HFF-Myc (cell line): ENCODE measurements around the gene G2E3.
A peak's percentile ranks its signal among the peaks of the same experiment; 100 is the strongest.

ENCODE experiments used
- DNase-seq: peaks from one replicate; pipeline ENCODE4 v3.0.0-alpha.2; 2011; ENCODE audit warnings: low read depth; ENCODE audit errors: extremely low read depth
- H3K4me3 ChIP-seq: replicated peaks from 2 replicates; pipeline ENCODE4 v1.5.1; 2011; ENCODE audit warnings: low read depth, mild to moderate bottlenecking, control low read depth, low read length
- CTCF ChIP-seq: IDR thresholded peaks from 2 replicates; pipeline ENCODE4 v1.5.1; 2012; ENCODE audit warnings: mild to moderate bottlenecking, low read depth, low read length, control low read depth; ENCODE audit errors: missing control alignments

G2E3 gene

GRCh38 chr14:30559638-30560091, 707 bp downstream of the G2E3 start:
- DNase-seq = no peak
- TF ChIP-seq CTCF = no peak
- H3K4me3 ChIP-seq = peak overlapping the region; percentile 98

GRCh38 chr14:30560581-30560980, 1.6 kb downstream of the G2E3 start:
- H3K4me3 ChIP-seq = peak overlapping the region; percentile 98
- DNase-seq = no peak
- no peak for TF ChIP-seq CTCF

- TF ChIP-seq CTCF = no peak
- no peak for DNase-seq
- no peak overlapping the region for H3K4me3 ChIP-seq
Observed at GRCh38 chr14:30564235-30564867, 5.4 kb downstream of the G2E3 start.

GRCh38 chr14:30564868-30565248, 5.9 kb downstream of the G2E3 start:
- TF ChIP-seq CTCF = no peak
- H3K4me3 ChIP-seq = no peak overlapping the region
- DNase-seq = no peak

GRCh38 chr14:30569216-30569902, 10.4 kb downstream of the G2E3 start:
- no peak for DNase-seq
- no peak overlapping the region for H3K4me3 ChIP-seq
- TF ChIP-seq CTCF = no peak

- TF ChIP-seq CTCF = no peak
- no peak overlapping the region for H3K4me3 ChIP-seq
- no peak for DNase-seq
Observed at GRCh38 chr14:30569903-30570226, 10.9 kb downstream of the G2E3 start.

GRCh38 chr14:30572237-30572636, 13.3 kb downstream of the G2E3 start:
- DNase-seq = no peak
- TF ChIP-seq CTCF = no peak
- H3K4me3 ChIP-seq = no peak overlapping the region
